Activated CD4-positive, alpha-beta memory T cell treated with anti-CD3 and anti-CD28 coated beads for 36 hours (primary cell): Measurements from ENCODE around the gene IQSEC1. TPM values are rescaled to one million over a fixed set of nuclear protein-coding genes. Genes with fewer than 3 reads are reported as not detected.

Experiments
- CTCF ChIA-PET: fragments of 350-600 bp; sonication (Branson Sonifier 250); formaldehyde crosslinking; loops from one replicate; lab custom pipeline; 2021; ENCODE audit warnings: antibody characterized with exemption, inconsistent platforms; lab: Charles Lee
- POLR2A ChIA-PET: fragments of 350-600 bp; sonication (Branson Sonifier 250); formaldehyde crosslinking; loops from one replicate; lab custom pipeline; 2021; ENCODE audit warnings: antibody characterized with exemption; lab: Charles Lee
- DNase-seq: peaks from one replicate; pipeline ENCODE4 v3.0.0-alpha.2; 2020
- H3K27ac Mint-ChIP-seq: one replicate; pipeline ENCODE4 v1.8.0; 2021; ENCODE audit warnings: mixed read lengths
- H3K27me3 Mint-ChIP-seq: one replicate; pipeline ENCODE4 v1.8.0; 2021; ENCODE audit warnings: mixed read lengths
- H3K36me3 Mint-ChIP-seq: one replicate; pipeline ENCODE4 v1.8.0; 2021; ENCODE audit warnings: mixed read lengths
- H3K4me1 Mint-ChIP-seq: one replicate; pipeline ENCODE4 v1.8.0; 2021; ENCODE audit warnings: low read depth, mixed read lengths
- H3K4me3 Mint-ChIP-seq: one replicate; pipeline ENCODE4 v1.8.0; 2021; ENCODE audit warnings: mild to moderate bottlenecking, mixed read lengths
- H3K9me3 Mint-ChIP-seq: one replicate; pipeline ENCODE4 v1.8.0; 2021; ENCODE audit warnings: mixed read lengths
- intact Hi-C: fragments of 100-400 bp; cut with micrococcal nuclease; formaldehyde crosslinking; loops from one replicate; pipeline ENCODE4 v1.15.1; 2023
- total RNA-seq, 2 experiments: library from RNA; stranded (reverse); gene quantifications; one replicate each; pipeline ENCODE4 v1.2.3, GENCODE V29; 2021

The IQSEC1 gene
- total RNA-seq, 2 experiments from 2014 or later, result 42.5 to 43.8 TPM

- intact Hi-C loops, result no loop called here
- Mint-ChIP-seq H3K4me1 (no peaks in the 10 kb centered on the region), H3K9me3 (no peaks in the 10 kb centered on the region), H3K4me3 (no peak overlapping the region), H3K27me3 (peaks cover 2% of the 10 kb centered on the region), H3K27ac (no peak overlapping the region), H3K36me3 (no peaks in the 10 kb centered on the region)
- no peak for DNase-seq
- POLR2A ChIA-PET, result no interaction called here
- CTCF ChIA-PET, result interaction anchor here (1.5 kb wide), 1 partner anchor 13 kb away, joined by 5 read pairs; no protein-coding TSS in a partner anchor
Measured at GRCh38 chr3:13105181-13105895, 32.1 kb upstream of the IQSEC1 start.

- no peaks in the 10 kb centered on the region for H3K9me3 Mint-ChIP-seq
- POLR2A ChIA-PET, result no interaction called here
- H3K27ac Mint-ChIP-seq, result no peak overlapping the region
- H3K27me3 Mint-ChIP-seq, result peaks cover 2% of the 10 kb centered on the region
- H3K4me3 Mint-ChIP-seq, result no peak overlapping the region
- H3K4me1 Mint-ChIP-seq, result no peaks in the 10 kb centered on the region
- no peak for DNase-seq
- CTCF ChIA-PET, result interaction anchor here (4.5 kb wide), 1 partner anchor 12 kb away, joined by 28 read pairs; no protein-coding TSS in a partner anchor
- intact Hi-C loops, result no loop called here
- no peaks in the 10 kb centered on the region for H3K36me3 Mint-ChIP-seq
Measured at GRCh38 chr3:13104511-13104910, 31.3 kb upstream of the IQSEC1 start.

GRCh38 chr3:13103416-13104058, 30.3 kb upstream of the IQSEC1 start:
- Mint-ChIP-seq H3K27ac (no peak overlapping the region), H3K27me3 (peaks cover 2% of the 10 kb centered on the region), H3K36me3 (no peaks in the 10 kb centered on the region), H3K9me3 (no peaks in the 10 kb centered on the region), H3K4me1 (no peaks in the 10 kb centered on the region), H3K4me3 (no peak overlapping the region)
- DNase-seq, result no peak
- CTCF ChIA-PET, result interaction anchor here (1.0 to 4.5 kb wide), 2 partner anchors 11 to 119 kb away, joined by 3 to 28 read pairs; no protein-coding TSS in a partner anchor
- POLR2A ChIA-PET, result no interaction called here
- intact Hi-C loops, result no loop called here

DNA sequence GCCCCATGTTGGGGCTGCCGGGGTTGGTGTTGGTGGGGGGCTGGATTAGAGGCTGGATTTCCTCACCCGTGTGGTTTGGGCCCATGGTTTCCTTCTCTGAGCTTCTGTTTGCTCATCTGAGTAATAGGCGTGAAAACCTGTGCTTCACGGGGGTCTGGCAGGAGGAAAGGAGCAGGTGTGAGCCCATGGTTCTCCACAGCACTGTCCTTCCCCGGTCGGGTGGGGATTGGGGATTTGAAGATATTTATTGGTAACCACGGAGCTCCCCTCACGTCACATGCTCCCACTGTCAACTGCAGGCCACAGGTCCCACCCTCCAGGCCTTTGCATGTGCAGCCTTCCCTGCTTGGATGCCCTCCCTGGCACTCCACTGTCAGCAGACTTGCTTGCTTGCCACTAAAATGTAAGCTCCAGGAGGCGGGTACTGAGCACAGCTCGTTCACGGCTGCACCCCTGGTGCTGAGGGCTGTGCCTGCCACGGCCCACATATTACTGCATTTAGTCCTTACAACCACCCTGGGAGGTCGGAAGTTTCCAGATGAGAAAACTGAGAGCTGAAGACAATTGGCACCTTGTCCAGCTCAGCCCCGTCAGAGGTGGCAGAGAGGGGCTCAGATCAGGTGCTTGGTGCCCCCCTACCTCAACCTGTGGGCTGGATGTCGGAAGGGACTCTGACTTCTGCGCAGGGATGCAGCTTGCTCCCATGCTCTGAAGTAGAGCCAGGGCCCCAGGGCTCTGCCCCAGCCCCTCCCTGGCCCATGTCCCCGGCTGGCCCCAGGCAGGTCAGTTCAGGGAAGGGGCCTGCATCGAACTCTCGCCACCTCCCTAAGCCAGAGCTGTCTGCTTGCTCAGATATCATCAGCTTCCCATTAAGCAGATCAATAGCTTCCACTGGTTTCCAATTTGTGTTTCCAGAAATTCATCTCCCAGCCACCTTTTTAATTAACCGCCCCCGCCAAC, 29.4 kb upstream of the IQSEC1 start:
- ChIA-PET CTCF (interaction anchor here (0.6 to 4.5 kb wide), 3 partner anchors 8 to 118 kb away, joined by 3 to 28 read pairs (median 3); no protein-coding TSS in a partner anchor), POLR2A (interaction anchor here (0.7 kb wide), 1 partner anchor 16 kb away, joined by 3 read pairs; no protein-coding TSS in a partner anchor)
- Mint-ChIP-seq H3K27me3 (peaks cover 2% of the 10 kb centered on the region), H3K4me3 (no peak overlapping the region), H3K27ac (no peak overlapping the region), H3K9me3 (no peaks in the 10 kb centered on the region), H3K36me3 (no peaks in the 10 kb centered on the region), H3K4me1 (no peaks in the 10 kb centered on the region)
- DNase-seq, result no peak
- intact Hi-C loops, result no loop called here

DNA sequence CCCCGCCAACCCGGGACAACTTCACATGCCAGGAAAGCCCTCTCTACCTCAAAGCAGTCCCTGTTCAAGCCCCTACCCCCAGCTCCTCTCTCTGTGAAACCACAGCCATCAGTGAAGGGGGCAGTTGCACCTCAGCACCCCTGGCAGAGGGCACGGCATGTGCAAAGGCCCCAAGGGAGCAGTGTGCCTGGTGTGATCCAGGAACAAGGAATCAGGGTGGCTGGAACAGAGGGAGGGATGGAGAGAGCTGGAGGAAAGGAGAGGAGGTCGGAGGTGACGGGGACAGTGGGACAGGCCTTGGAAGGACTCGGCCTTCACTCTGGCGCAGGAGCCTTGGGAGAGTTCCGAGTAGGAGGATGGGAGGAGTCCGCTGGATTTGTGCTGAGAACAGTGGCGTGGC, 26.5 kb upstream of the IQSEC1 start:
- H3K4me1 Mint-ChIP-seq, result no peaks in the 10 kb centered on the region
- H3K4me3 Mint-ChIP-seq, result no peak overlapping the region
- ChIA-PET POLR2A (no interaction called here), CTCF (interaction anchor here (4.5 kb wide), 1 partner anchor 7 kb away, joined by 28 read pairs; no protein-coding TSS in a partner anchor)
- DNase-seq, result no peak
- intact Hi-C loops, result loop anchor here (10.0 kb wide), 2 partner anchors 135 to 185 kb away; no protein-coding TSS in a partner anchor
- H3K27ac Mint-ChIP-seq, result no peak overlapping the region
- no peaks in the 10 kb centered on the region for H3K36me3 Mint-ChIP-seq
- H3K27me3 Mint-ChIP-seq, result peaks cover 4% of the 10 kb centered on the region
- H3K9me3 Mint-ChIP-seq, result no peaks in the 10 kb centered on the region

DNA sequence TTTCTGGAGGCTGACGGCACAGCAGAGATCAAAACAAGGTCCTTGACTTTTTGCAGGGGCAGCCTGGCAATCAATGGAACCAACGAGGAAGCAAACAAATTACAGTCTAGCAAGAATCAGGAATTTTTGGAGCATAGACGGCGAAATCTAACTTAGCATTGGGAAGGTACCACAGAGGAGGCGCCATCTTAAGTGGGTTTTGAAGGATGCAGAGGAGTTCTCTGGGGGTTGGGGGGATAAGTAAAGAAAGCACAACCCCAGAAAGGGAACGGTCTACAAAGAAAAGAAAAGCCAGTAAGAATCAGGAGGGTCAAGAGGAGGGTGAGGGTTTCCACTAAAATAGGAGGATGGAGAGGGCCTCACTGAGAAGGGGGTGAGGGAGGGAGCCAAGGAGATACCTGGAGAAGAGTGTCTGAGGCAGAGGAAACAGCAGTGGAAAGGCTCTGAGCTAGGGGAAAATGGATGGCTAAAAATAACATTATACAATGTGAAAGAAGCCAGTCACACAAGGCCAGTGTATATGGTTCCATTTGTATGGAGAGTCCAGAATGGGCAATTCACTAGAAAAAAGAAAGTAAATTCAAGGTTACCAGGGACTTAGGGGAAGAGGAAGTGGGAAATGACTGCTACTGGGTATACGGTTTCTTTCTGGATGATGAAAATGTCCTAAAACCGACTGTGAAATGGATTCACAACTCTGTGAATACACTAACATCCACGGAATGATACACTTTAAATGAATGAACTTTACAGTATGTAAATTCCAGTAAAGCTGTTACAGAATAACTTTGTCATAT, 25.2 kb upstream of the IQSEC1 start:
- Mint-ChIP-seq H3K9me3 (no peaks in the 10 kb centered on the region), H3K4me3 (no peak overlapping the region), H3K4me1 (no peaks in the 10 kb centered on the region), H3K27me3 (peaks cover 4% of the 10 kb centered on the region), H3K27ac (no peak overlapping the region), H3K36me3 (no peaks in the 10 kb centered on the region)
- intact Hi-C loops, result loop anchor here (10.0 kb wide), 2 partner anchors 136 to 186 kb away; no protein-coding TSS in a partner anchor
- DNase-seq, result no peak
- POLR2A ChIA-PET, result no interaction called here
- CTCF ChIA-PET, result no interaction called here

GRCh38 chr3:13096356-13096755, 23.1 kb upstream of the IQSEC1 start:
- Mint-ChIP-seq H3K4me1 (no peaks in the 10 kb centered on the region), H3K27ac (no peak overlapping the region), H3K4me3 (no peak overlapping the region), H3K27me3 (peaks cover 3% of the 10 kb centered on the region), H3K9me3 (no peaks in the 10 kb centered on the region), H3K36me3 (no peaks in the 10 kb centered on the region)
- CTCF ChIA-PET, result no interaction called here
- intact Hi-C loops, result loop anchor here (10.0 kb wide), 2 partner anchors 138 to 188 kb away; no protein-coding TSS in a partner anchor
- POLR2A ChIA-PET, result no interaction called here
- no peak for DNase-seq

DNA sequence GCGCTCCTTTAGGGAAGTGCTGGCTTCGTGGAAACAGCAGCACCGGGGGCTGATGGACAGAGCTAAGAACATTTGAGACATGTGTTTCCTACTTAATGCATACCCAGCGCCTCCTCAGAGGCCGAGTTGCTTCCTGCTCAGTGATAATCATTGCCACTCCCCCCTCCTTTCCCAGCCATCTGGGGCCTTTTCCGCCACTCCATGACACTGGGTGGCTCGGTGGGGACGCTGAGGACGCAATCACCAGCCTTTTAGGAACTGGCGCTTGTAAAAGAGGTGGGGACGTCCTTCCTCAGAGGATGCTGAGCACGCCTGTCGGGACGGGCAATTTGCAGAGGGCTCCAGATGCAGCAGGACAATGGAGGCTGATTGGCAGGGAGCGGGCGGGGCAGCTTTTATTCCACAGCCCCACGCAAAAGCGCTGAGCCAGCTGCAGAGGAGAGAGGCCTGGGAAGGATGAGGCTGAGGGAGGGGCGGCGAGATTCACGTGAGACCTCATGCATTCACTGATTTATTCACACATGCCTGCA, 22.2 kb upstream of the IQSEC1 start:
- Mint-ChIP-seq H3K27me3 (peaks cover 3% of the 10 kb centered on the region), H3K36me3 (no peaks in the 10 kb centered on the region), H3K27ac (no peak overlapping the region), H3K9me3 (no peaks in the 10 kb centered on the region), H3K4me1 (no peaks in the 10 kb centered on the region), H3K4me3 (no peak overlapping the region)
- intact Hi-C loops, result loop anchor here (10.0 kb wide), 2 partner anchors 139 to 189 kb away; no protein-coding TSS in a partner anchor
- POLR2A ChIA-PET, result no interaction called here
- CTCF ChIA-PET, result interaction anchor here (1.8 kb wide), 1 partner anchor 366 kb away, joined by 6 read pairs; no protein-coding TSS in a partner anchor
- no peak for DNase-seq

DNA sequence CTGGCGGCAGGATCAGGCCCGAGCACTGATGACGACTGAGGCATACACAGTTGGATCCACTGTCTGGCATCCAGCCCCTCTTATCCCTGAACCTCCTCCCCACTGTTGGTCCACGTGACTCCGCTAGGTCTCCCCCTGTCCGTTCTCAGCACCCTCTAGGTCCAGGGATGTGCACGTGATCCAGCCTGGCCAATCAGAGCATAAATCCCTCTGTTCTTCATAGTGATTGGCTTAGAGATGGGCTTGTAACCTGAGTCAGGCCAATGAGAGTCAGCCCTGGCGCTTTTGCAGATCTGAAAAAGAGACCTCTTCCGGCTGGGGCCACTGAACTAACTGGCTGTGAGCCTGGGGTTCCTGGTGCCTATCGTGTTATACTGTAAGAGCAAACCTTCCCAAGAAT, 20.5 kb upstream of the IQSEC1 start:
- no peaks in the 10 kb centered on the region for H3K9me3 Mint-ChIP-seq
- ChIA-PET POLR2A (no interaction called here), CTCF (interaction anchor here (0.6 to 4.4 kb wide), 7 partner anchors 15 to 557 kb away, joined by 3 to 69 read pairs (median 4); no protein-coding TSS in a partner anchor)
- intact Hi-C loops, result loop anchor here (2.0 to 10.0 kb wide), 4 partner anchors 141 to 555 kb away; no protein-coding TSS in a partner anchor
- no peaks in the 10 kb centered on the region for H3K4me1 Mint-ChIP-seq
- H3K36me3 Mint-ChIP-seq, result no peaks in the 10 kb centered on the region
- H3K27ac Mint-ChIP-seq, result no peak overlapping the region
- no peak for DNase-seq
- peaks cover 3% of the 10 kb centered on the region for H3K27me3 Mint-ChIP-seq
- H3K4me3 Mint-ChIP-seq, result no peak overlapping the region

- DNase-seq, result no peak
- H3K9me3 Mint-ChIP-seq, result no peaks in the 10 kb centered on the region
- ChIA-PET CTCF (interaction anchor here (0.6 to 4.4 kb wide), 38 partner anchors 9 to 558 kb away, joined by 3 to 69 read pairs (median 4); partner anchors contain the start of gene HDAC11), POLR2A (no interaction called here)
- peaks cover 3% of the 10 kb centered on the region for H3K27me3 Mint-ChIP-seq
- no peak overlapping the region for H3K27ac Mint-ChIP-seq
- no peaks in the 10 kb centered on the region for H3K36me3 Mint-ChIP-seq
- no peak overlapping the region for H3K4me3 Mint-ChIP-seq
- no peaks in the 10 kb centered on the region for H3K4me1 Mint-ChIP-seq
- intact Hi-C loops, result loop anchor here (2.0 to 10.0 kb wide), 4 partner anchors 142 to 556 kb away; no protein-coding TSS in a partner anchor
Measured at GRCh38 chr3:13092621-13093617, 19.7 kb upstream of the IQSEC1 start.
